ENCODE data around the gene DPP3. TPM values are rescaled to one million over a fixed set of nuclear protein-coding genes. Genes with fewer than 3 reads are reported as not detected.

The DPP3 gene
- total RNA-seq, 1 donor from 2014 or later, result 42.7 TPM

DNA sequence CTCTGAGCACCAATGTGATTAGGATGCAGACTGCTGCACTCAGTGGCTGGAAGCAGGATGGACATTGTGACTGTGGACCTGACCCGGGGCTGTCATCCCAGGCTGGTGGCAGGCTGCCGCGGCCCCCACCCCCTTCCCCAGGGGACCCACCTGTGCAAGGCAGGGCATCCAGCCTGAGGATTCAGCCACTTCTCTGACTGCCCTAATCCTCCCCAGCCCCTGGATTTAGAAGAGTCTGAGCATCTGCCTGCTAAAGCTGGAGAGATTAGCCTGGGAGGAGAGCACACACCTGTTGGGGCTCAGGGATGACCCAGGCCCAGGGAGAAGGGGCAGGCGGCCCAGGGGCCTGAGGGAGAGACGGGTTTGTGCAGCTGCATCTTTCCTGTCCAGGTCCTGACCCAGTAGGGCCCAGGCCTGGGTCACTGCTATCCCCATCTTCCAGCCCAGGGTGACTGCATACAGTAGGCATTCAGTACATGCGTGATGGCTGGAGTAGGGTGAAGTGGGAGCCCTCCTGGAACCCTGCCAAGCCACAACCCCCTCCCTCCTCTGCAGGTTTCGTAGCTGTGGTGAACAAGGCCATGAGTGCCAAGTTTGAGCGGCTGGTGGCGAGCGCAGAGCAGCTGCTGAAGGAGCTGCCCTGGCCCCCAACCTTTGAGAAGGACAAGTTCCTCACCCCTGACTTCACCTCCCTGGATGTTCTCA is 12.1 kb downstream of the DPP3 start:
- H3K36me3 Mint-ChIP-seq, result peaks cover 4% of the 10 kb centered on the region
- no peak overlapping the region for H3K4me3 Mint-ChIP-seq
- no peaks in the 10 kb centered on the region for H3K4me1 Mint-ChIP-seq (ENCODE audit: unreplicated experiment)
- no peaks in the 10 kb centered on the region for H3K9me3 Mint-ChIP-seq
- H3K27ac Mint-ChIP-seq, result no peak overlapping the region
- TF ChIP-seq CTCF (conservative IDR thresholded peaks at IDR 0.05), result no peak
- no peaks in the 10 kb centered on the region for H3K27me3 Mint-ChIP-seq
- DNase-seq (ENCODE audit: extremely low spot score, unreplicated experiment), result no peak

- no peak for DNase-seq (ENCODE audit: extremely low spot score, unreplicated experiment)
- H3K27ac Mint-ChIP-seq, result no peak overlapping the region
- no peak for TF ChIP-seq CTCF (conservative IDR thresholded peaks at IDR 0.05)
- no peak overlapping the region for H3K4me3 Mint-ChIP-seq
- H3K4me1 Mint-ChIP-seq (ENCODE audit: unreplicated experiment), result no peaks in the 10 kb centered on the region
- H3K9me3 Mint-ChIP-seq, result no peaks in the 10 kb centered on the region
- peaks cover 4% of the 10 kb centered on the region for H3K36me3 Mint-ChIP-seq
- no peaks in the 10 kb centered on the region for H3K27me3 Mint-ChIP-seq
Measured at GRCh38 chr11:66493130-66493529, 12.9 kb downstream of the DPP3 start.

GRCh38 chr11:66494458-66494857 is 14.2 kb downstream of the DPP3 start:
- H3K27me3 Mint-ChIP-seq, result no peaks in the 10 kb centered on the region
- H3K4me1 Mint-ChIP-seq (ENCODE audit: unreplicated experiment), result no peaks in the 10 kb centered on the region
- TF ChIP-seq CTCF (conservative IDR thresholded peaks at IDR 0.05), result no peak
- no peak for DNase-seq (ENCODE audit: extremely low spot score, unreplicated experiment)
- no peaks in the 10 kb centered on the region for H3K9me3 Mint-ChIP-seq
- no peak overlapping the region for H3K27ac Mint-ChIP-seq
- H3K4me3 Mint-ChIP-seq, result no peak overlapping the region
- no peaks in the 10 kb centered on the region for H3K36me3 Mint-ChIP-seq

GRCh38 chr11:66494935-66495334 is 14.7 kb downstream of the DPP3 start:
- no peak overlapping the region for H3K4me3 Mint-ChIP-seq
- H3K27ac Mint-ChIP-seq, result no peak overlapping the region
- DNase-seq (ENCODE audit: extremely low spot score, unreplicated experiment), result no peak
- TF ChIP-seq CTCF (conservative IDR thresholded peaks at IDR 0.05), result no peak
- no peaks in the 10 kb centered on the region for H3K4me1 Mint-ChIP-seq (ENCODE audit: unreplicated experiment)
- no peaks in the 10 kb centered on the region for H3K9me3 Mint-ChIP-seq
- H3K27me3 Mint-ChIP-seq, result no peaks in the 10 kb centered on the region
- H3K36me3 Mint-ChIP-seq, result no peaks in the 10 kb centered on the region

- no peaks in the 10 kb centered on the region for H3K9me3 Mint-ChIP-seq
- no peaks in the 10 kb centered on the region for H3K4me1 Mint-ChIP-seq (ENCODE audit: unreplicated experiment)
- no peak overlapping the region for H3K4me3 Mint-ChIP-seq
- H3K27ac Mint-ChIP-seq, result no peak overlapping the region
- TF ChIP-seq CTCF (conservative IDR thresholded peaks at IDR 0.05), result peak; percentile 41
- no peaks in the 10 kb centered on the region for H3K27me3 Mint-ChIP-seq
- no peak for DNase-seq (ENCODE audit: extremely low spot score, unreplicated experiment)
- H3K36me3 Mint-ChIP-seq, result no peaks in the 10 kb centered on the region
Measured at GRCh38 chr11:66495401-66495854, 15.2 kb downstream of the DPP3 start.

Data from type B pancreatic cell (in vitro differentiated cells).